Body of pancreas (tissue), 4 donors: ENCODE measurements around the gene CAMTA1.

Experiments used
- CTCF ChIP-seq, 7 experiments: fragments of 450-650 bp in 4 of 7; fragments of 200-600 bp in 3 of 7; sonication (generic) in 3 of 7; IDR thresholded peaks; one replicate each; pipeline ENCODE4 v1.5.1; 2016 to 2019; ENCODE audit warnings: antibody characterized with exemption in 7 of 7
- POLR2A ChIP-seq, 3 donors: fragments of 450-650 bp; IDR thresholded peaks; one replicate each; pipeline ENCODE4 v1.6.1; 2016; ENCODE audit warnings: antibody characterized with exemption in 3 of 3, mild to moderate bottlenecking in 2 of 3

- TF ChIP-seq CTCF (IDR thresholded peaks at IDR 0.05): no peak
- TF ChIP-seq POLR2A (IDR thresholded peaks at IDR 0.05): no peak
Measured at GRCh38 chr1:7076117-7076516, 290.9 kb downstream of the CAMTA1 start.
